ENCODE measurements around the gene PDCD7. TPM values are rescaled to one million over a fixed set of nuclear protein-coding genes. Genes with fewer than 3 reads are reported as not detected.
A peak's percentile ranks its signal among the peaks of the same experiment; 100 is the strongest.

PDCD7 gene
- total RNA-seq, 1 experiment from 2014 or later: 23.4 TPM

- H3K36me3 ChIP-seq (ENCODE audit: insufficient read depth, low read length): peaks cover 34% of the 10 kb centered on the region
- peaks cover 57% of the 10 kb centered on the region for H3K79me2 ChIP-seq (ENCODE audit: low read length)
- no peaks in the 10 kb centered on the region for H3K9me3 ChIP-seq (ENCODE audit: low read length)
- H2AFZ ChIP-seq (ENCODE audit: low read length): no peak overlapping the region
- H3K4me3 ChIP-seq (ENCODE audit: low read length): no peak overlapping the region
- H3K27me3 ChIP-seq (ENCODE audit: low read length): no peaks in the 10 kb centered on the region
- no peak overlapping the region for H3K4me2 ChIP-seq (ENCODE audit: low read depth, low read length, poor library complexity, severe bottlenecking)
- DNase-seq: no peak
- no peaks in the 10 kb centered on the region for H3K9me2 ChIP-seq (replicated peaks; ENCODE audit: insufficient read depth, low read length)
- no peaks in the 10 kb centered on the region for H4K20me1 ChIP-seq (ENCODE audit: insufficient read depth, low read depth, low read length)
- no peak overlapping the region for H3K27ac ChIP-seq (ENCODE audit: low read length)
- peaks cover 16% of the 10 kb centered on the region for H3K4me1 ChIP-seq (ENCODE audit: low read length)
- H3K9ac ChIP-seq (ENCODE audit: low read length): no peak overlapping the region
Measured at GRCh38 chr15:65174509-65174908, 40.9 kb upstream of the PDCD7 start.

DNA sequence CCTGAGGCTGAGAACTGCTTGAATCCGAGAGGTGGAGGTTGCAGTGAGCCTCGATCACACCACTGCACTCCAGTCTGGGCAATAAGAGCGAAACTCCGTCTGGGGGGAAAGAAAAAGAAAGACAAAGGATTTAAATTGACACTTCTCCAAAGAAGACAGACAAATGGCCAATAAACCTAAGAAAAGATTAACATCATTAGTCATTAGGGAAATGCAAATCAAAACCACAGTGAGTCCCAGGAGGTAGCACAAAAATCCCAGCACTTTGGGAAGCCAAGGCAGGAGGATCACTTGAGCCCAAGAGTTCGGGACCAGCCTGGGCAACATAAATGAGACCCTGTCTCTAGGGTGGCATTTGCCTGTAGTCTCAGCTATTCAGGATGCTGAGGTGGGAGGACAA is 38.9 kb upstream of the PDCD7 start:
- Histone ChIP-seq H3K9me3 (ENCODE audit: low read length) (no peaks in the 10 kb centered on the region), H3K36me3 (ENCODE audit: insufficient read depth, low read length) (peaks cover 18% of the 10 kb centered on the region), H3K9me2 (replicated peaks; ENCODE audit: insufficient read depth, low read length) (no peaks in the 10 kb centered on the region), H3K27me3 (ENCODE audit: low read length) (no peaks in the 10 kb centered on the region), H3K4me3 (ENCODE audit: low read length) (no peak overlapping the region), H3K27ac (ENCODE audit: low read length) (no peak overlapping the region; the same call in 1 of the 2 replicates), H4K20me1 (ENCODE audit: insufficient read depth, low read depth, low read length) (no peaks in the 10 kb centered on the region), H3K79me2 (ENCODE audit: low read length) (peaks cover 49% of the 10 kb centered on the region), H3K4me1 (ENCODE audit: low read length) (peaks cover 16% of the 10 kb centered on the region), H3K4me2 (ENCODE audit: low read depth, low read length, poor library complexity, severe bottlenecking) (peak overlapping the region; percentile 29), H2AFZ (ENCODE audit: low read length) (no peak overlapping the region), H3K9ac (ENCODE audit: low read length) (no peak overlapping the region)
- DNase-seq: peak; percentile 49

DNA sequence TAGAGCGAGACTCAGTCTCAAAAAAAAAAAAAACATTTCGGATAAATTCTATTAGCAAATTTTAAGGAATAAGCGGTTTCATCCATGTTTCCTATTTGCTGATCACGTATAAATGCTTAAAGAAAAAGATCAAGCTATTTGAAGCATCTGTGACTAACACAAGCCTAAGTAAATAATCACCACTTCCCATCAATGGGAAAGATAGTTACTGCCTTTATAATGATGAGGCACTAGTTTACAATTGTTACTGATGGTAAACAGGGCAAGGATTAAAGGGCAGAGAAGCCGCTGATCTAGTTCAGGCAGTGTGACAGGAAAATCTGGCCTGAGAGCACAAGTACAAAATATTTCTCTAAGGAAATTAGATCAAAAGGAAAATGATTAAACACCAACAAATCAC is 37.8 kb upstream of the PDCD7 start:
- peaks cover 19% of the 10 kb centered on the region for H3K36me3 ChIP-seq (ENCODE audit: insufficient read depth, low read length)
- H3K4me2 ChIP-seq (ENCODE audit: low read depth, low read length, poor library complexity, severe bottlenecking): no peak overlapping the region
- H4K20me1 ChIP-seq (ENCODE audit: insufficient read depth, low read depth, low read length): no peaks in the 10 kb centered on the region

GRCh38 chr15:65165875-65166274 is 32.3 kb upstream of the PDCD7 start:
- H3K4me2 ChIP-seq (ENCODE audit: low read depth, low read length, poor library complexity, severe bottlenecking): no peak overlapping the region
- peaks cover 29% of the 10 kb centered on the region for H3K36me3 ChIP-seq (ENCODE audit: insufficient read depth, low read length)
- no peaks in the 10 kb centered on the region for H3K27me3 ChIP-seq (ENCODE audit: low read length)
- H3K4me3 ChIP-seq (ENCODE audit: low read length): no peak overlapping the region
- no peak overlapping the region for H3K9ac ChIP-seq (ENCODE audit: low read length)
- H3K27ac ChIP-seq (ENCODE audit: low read length): no peak overlapping the region
- no peak for DNase-seq
- H3K79me2 ChIP-seq (ENCODE audit: low read length): peaks cover 55% of the 10 kb centered on the region
- H4K20me1 ChIP-seq (ENCODE audit: insufficient read depth, low read depth, low read length): no peaks in the 10 kb centered on the region
- no peaks in the 10 kb centered on the region for H3K9me3 ChIP-seq (ENCODE audit: low read length)
- peaks cover 21% of the 10 kb centered on the region for H3K4me1 ChIP-seq (ENCODE audit: low read length)
- H2AFZ ChIP-seq (ENCODE audit: low read length): no peak overlapping the region
- no peaks in the 10 kb centered on the region for H3K9me2 ChIP-seq (replicated peaks; ENCODE audit: insufficient read depth, low read length)

More for the DNA sequence above, 37.8 kb upstream of the PDCD7 start:
- H3K9me2 ChIP-seq (replicated peaks; ENCODE audit: insufficient read depth, low read length): no peaks in the 10 kb centered on the region
- DNase-seq: no peak
- no peak overlapping the region for H3K9ac ChIP-seq (ENCODE audit: low read length)
- H3K4me1 ChIP-seq (ENCODE audit: low read length): peaks cover 16% of the 10 kb centered on the region
- no peak overlapping the region for H3K27ac ChIP-seq (ENCODE audit: low read length)
- H3K4me3 ChIP-seq (ENCODE audit: low read length): no peak overlapping the region
- H3K79me2 ChIP-seq (ENCODE audit: low read length): peaks cover 49% of the 10 kb centered on the region
- H3K27me3 ChIP-seq (ENCODE audit: low read length): no peaks in the 10 kb centered on the region
- no peak overlapping the region for H2AFZ ChIP-seq (ENCODE audit: low read length)
- no peaks in the 10 kb centered on the region for H3K9me3 ChIP-seq (ENCODE audit: low read length)

DNA sequence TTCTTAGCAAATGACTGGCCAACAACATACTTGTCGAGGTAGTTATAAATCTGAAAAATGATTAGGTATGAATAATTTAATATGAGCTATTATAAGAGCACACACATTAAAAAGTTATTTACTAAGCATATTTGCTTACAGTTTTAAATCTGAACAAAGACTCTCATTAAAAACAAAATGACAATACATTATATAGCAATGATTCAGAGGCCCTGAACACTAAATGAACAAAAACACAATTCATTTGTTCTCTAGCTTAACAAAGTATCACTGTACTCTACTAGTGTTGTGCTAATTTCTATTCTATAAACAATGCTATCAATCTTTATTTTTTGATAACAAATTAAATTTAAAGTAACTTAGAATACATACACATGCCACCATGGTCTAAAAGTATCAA is 30.5 kb upstream of the PDCD7 start:
- H3K27ac ChIP-seq (ENCODE audit: low read length): no peak overlapping the region
- peaks cover 29% of the 10 kb centered on the region for H3K36me3 ChIP-seq (ENCODE audit: insufficient read depth, low read length)
- DNase-seq: no peak
- peaks cover 53% of the 10 kb centered on the region for H3K79me2 ChIP-seq (ENCODE audit: low read length)
- no peaks in the 10 kb centered on the region for H4K20me1 ChIP-seq (ENCODE audit: insufficient read depth, low read depth, low read length)
- H3K4me3 ChIP-seq (ENCODE audit: low read length): no peak overlapping the region
- H3K9me3 ChIP-seq (ENCODE audit: low read length): no peaks in the 10 kb centered on the region
- no peaks in the 10 kb centered on the region for H3K9me2 ChIP-seq (replicated peaks; ENCODE audit: insufficient read depth, low read length)
- H3K9ac ChIP-seq (ENCODE audit: low read length): no peak overlapping the region
- H2AFZ ChIP-seq (ENCODE audit: low read length): no peak overlapping the region
- peaks cover 24% of the 10 kb centered on the region for H3K4me1 ChIP-seq (ENCODE audit: low read length)
- H3K27me3 ChIP-seq (ENCODE audit: low read length): no peaks in the 10 kb centered on the region
- H3K4me2 ChIP-seq (ENCODE audit: low read depth, low read length, poor library complexity, severe bottlenecking): no peak overlapping the region

GRCh38 chr15:65163041-65163440 is 29.4 kb upstream of the PDCD7 start:
- Histone ChIP-seq H3K4me2 (ENCODE audit: low read depth, low read length, poor library complexity, severe bottlenecking) (no peak overlapping the region), H3K9me3 (ENCODE audit: low read length) (no peaks in the 10 kb centered on the region), H3K27me3 (ENCODE audit: low read length) (no peaks in the 10 kb centered on the region), H3K4me3 (ENCODE audit: low read length) (no peak overlapping the region), H3K79me2 (ENCODE audit: low read length) (peaks cover 54% of the 10 kb centered on the region), H3K36me3 (ENCODE audit: insufficient read depth, low read length) (peaks cover 33% of the 10 kb centered on the region), H3K4me1 (ENCODE audit: low read length) (peaks cover 24% of the 10 kb centered on the region), H3K9ac (ENCODE audit: low read length) (no peak overlapping the region), H3K27ac (ENCODE audit: low read length) (no peak overlapping the region), H3K9me2 (replicated peaks; ENCODE audit: insufficient read depth, low read length) (no peaks in the 10 kb centered on the region), H4K20me1 (ENCODE audit: insufficient read depth, low read depth, low read length) (no peaks in the 10 kb centered on the region), H2AFZ (ENCODE audit: low read length) (no peak overlapping the region)
- no peak for DNase-seq

- H3K9ac ChIP-seq (ENCODE audit: low read length): no peak overlapping the region
- H3K36me3 ChIP-seq (ENCODE audit: insufficient read depth, low read length): peaks cover 42% of the 10 kb centered on the region
- H3K79me2 ChIP-seq (ENCODE audit: low read length): peaks cover 16% of the 10 kb centered on the region
Measured at GRCh38 chr15:65156692-65157091, 23.1 kb upstream of the PDCD7 start.

DNA sequence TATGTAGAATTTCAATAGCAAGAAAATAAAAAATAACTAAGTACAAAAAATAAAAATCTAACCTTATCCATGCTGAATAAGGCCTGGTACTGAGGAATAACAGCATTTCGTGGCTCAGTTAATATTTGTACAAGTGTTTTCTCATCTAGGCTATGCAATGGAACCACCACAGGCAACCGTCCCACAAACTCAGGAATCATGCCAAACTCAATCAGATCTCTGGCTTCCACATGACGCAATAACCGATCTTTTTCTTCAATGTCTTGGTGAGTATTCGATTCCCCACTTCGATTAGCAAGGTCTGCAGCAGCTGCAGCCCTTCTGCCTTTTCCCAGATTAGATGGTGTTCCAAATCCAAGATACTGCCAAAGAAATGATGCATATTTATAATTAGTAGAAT is 21.1 kb upstream of the PDCD7 start:
- Histone ChIP-seq H2AFZ (ENCODE audit: low read length) (no peak overlapping the region), H3K27me3 (ENCODE audit: low read length) (no peaks in the 10 kb centered on the region), H3K79me2 (ENCODE audit: low read length) (0 out of 2 replicates have a peak, but pooled peaks cover 3% of the 10 kb centered on the region), H3K4me3 (ENCODE audit: low read length) (no peak overlapping the region), H3K4me1 (ENCODE audit: low read length) (no peaks in the 10 kb centered on the region), H3K9ac (ENCODE audit: low read length) (no peak overlapping the region), H3K9me2 (replicated peaks; ENCODE audit: insufficient read depth, low read length) (no peaks in the 10 kb centered on the region), H3K9me3 (ENCODE audit: low read length) (no peaks in the 10 kb centered on the region), H4K20me1 (ENCODE audit: insufficient read depth, low read depth, low read length) (no peaks in the 10 kb centered on the region), H3K27ac (ENCODE audit: low read length) (no peak overlapping the region), H3K36me3 (ENCODE audit: insufficient read depth, low read length) (peaks cover 49% of the 10 kb centered on the region), H3K4me2 (ENCODE audit: low read depth, low read length, poor library complexity, severe bottlenecking) (no peak overlapping the region)
- no peak for DNase-seq

More at GRCh38 chr15:65156692-65157091, 23.1 kb upstream of the PDCD7 start:
- no peak overlapping the region for H2AFZ ChIP-seq (ENCODE audit: low read length)
- no peak overlapping the region for H3K4me3 ChIP-seq (ENCODE audit: low read length)
- peaks cover 11% of the 10 kb centered on the region for H3K4me1 ChIP-seq (ENCODE audit: low read length)
- no peaks in the 10 kb centered on the region for H3K27me3 ChIP-seq (ENCODE audit: low read length)
- no peak overlapping the region for H3K4me2 ChIP-seq (ENCODE audit: low read depth, low read length, poor library complexity, severe bottlenecking)
- no peaks in the 10 kb centered on the region for H3K9me2 ChIP-seq (replicated peaks; ENCODE audit: insufficient read depth, low read length)
- no peak overlapping the region for H3K27ac ChIP-seq (ENCODE audit: low read length)
- H3K9me3 ChIP-seq (ENCODE audit: low read length): no peaks in the 10 kb centered on the region
- DNase-seq: no peak
- H4K20me1 ChIP-seq (ENCODE audit: insufficient read depth, low read depth, low read length): no peaks in the 10 kb centered on the region

DNA sequence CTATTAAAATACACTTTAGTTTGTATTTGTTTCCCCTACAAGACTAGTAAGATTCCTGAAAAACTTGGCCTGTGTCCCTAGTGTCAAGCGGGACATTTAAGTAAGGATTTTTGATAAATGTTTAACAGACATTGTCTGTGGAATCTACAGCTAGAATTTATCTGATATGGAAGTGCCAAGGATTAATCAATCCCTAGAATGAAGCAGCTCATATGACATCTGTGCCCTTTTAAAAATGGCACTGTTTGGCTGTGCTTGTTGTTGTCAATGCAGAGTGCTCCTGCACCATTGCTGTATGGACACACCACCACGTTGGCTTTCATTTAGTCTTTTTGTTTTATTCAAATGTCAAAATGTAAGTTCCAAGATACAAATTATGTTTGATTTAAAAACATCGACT is 14.3 kb upstream of the PDCD7 start:
- peaks cover 15% of the 10 kb centered on the region; the same call in 1 of the 2 replicates for H3K36me3 ChIP-seq (ENCODE audit: insufficient read depth, low read length)
- no peaks in the 10 kb centered on the region for H3K27me3 ChIP-seq (ENCODE audit: low read length)
- H3K4me2 ChIP-seq (ENCODE audit: low read depth, low read length, poor library complexity, severe bottlenecking): no peak overlapping the region
- H3K79me2 ChIP-seq (ENCODE audit: low read length): no peaks in the 10 kb centered on the region
- DNase-seq: no peak
- no peaks in the 10 kb centered on the region for H4K20me1 ChIP-seq (ENCODE audit: insufficient read depth, low read depth, low read length)
- no peak overlapping the region for H3K27ac ChIP-seq (ENCODE audit: low read length)
- H3K4me1 ChIP-seq (ENCODE audit: low read length): no peaks in the 10 kb centered on the region
- H3K4me3 ChIP-seq (ENCODE audit: low read length): no peak overlapping the region
- H3K9me2 ChIP-seq (replicated peaks; ENCODE audit: insufficient read depth, low read length): no peaks in the 10 kb centered on the region
- no peak overlapping the region for H2AFZ ChIP-seq (ENCODE audit: low read length)
- no peak overlapping the region for H3K9ac ChIP-seq (ENCODE audit: low read length)
- no peaks in the 10 kb centered on the region for H3K9me3 ChIP-seq (ENCODE audit: low read length)
